Endometrium (tissue), 2 donors: ENCODE measurements around the gene LIM2.

Experiments used
- FAIRE-seq: peaks from 2 replicates; lab custom pipeline; 2012; peaks lifted over from hg19 to GRCh38; lab: Jason Lieb, UNC
- donor health status: control.
- donor health status: control.

LIM2 gene

DNA sequence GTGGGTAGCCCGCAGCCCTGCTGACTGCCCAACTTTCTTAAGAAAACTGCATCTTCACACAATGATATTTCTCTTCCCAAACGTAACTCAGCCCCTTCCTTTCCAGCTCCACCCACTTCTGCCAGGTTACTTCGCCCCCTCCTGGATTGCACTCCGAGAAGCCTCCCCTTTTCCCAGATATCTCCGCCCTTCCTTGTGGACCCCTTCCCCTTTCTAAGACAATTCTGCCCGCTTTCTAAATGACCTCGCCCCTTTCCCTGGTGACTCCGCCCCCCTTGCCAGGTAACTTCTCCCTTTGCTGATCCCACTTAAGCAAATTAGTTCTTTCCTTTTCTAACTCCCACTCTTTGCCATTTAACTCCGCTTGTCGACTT is 48.5 kb downstream of the LIM2 start:
- FAIRE-seq: no peak

DNA sequence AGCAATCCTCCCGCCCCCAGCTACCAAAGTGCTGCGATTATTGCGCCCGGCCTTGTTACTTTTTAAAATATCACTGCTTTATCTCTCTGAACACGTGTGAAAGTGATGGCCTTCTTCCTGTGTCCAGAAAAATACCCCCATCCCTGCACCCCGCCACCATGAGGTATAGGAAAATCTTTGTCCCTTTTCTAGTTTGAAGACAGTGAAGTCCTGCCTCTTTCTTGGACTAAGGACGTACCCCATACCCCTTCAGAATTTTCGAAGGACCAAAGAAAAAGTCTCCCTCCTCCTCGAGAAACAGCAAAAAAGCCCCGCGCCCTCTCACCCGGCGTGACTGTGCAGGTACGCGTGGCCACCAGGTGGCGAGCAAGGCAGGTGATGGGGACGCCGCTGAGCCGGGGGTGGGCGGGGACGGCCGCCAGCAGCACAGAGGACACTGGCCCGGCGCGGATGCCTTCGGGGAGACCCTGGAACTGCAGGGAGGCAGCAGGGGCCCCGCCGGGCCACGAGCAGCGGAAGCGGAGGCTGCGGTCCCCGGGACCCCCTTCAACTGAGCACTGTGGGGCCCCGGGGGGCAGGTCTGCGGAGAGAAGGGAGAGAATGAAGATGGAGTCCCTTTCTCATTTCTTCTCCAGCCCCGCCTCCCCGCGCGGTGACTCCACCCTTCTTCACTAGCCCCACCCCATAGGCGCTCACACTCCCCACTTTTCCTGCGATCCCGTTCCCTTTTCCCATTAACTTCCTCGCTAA is 49.0 kb downstream of the LIM2 start:
- no peak for FAIRE-seq

DNA sequence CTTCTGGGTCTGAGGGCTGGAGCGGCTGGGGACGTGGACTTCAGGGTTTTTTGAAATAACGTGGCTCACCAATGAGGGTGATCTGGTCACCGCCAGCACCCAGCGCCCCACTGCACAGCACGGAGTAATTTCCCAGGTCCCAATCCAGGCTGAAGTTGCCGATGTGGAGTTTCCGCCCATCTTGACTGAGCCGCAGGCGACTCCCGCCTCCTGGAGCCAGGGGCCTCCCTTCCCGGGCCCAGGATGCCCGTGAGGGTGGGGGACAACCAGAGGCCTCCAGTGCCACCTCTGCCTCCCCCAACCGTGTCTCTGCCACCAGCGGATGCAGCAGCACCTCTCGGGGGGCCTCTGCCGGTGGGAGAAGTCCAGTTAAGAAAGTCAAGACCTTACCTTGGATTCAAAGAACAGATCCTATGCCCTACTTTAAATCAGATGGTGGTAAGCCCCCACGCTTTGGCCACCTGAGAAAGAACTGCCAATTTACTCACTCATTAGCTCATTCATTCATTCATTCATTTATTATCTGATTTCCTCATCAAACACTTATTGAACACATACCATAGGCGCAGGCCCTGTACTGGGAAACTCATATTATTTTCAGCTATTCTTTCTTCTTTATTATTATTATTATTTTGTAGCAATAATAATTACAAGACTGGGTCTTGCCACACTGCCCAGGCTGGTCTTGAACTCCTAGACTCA is 49.8 kb downstream of the LIM2 start:
- no peak for FAIRE-seq

DNA sequence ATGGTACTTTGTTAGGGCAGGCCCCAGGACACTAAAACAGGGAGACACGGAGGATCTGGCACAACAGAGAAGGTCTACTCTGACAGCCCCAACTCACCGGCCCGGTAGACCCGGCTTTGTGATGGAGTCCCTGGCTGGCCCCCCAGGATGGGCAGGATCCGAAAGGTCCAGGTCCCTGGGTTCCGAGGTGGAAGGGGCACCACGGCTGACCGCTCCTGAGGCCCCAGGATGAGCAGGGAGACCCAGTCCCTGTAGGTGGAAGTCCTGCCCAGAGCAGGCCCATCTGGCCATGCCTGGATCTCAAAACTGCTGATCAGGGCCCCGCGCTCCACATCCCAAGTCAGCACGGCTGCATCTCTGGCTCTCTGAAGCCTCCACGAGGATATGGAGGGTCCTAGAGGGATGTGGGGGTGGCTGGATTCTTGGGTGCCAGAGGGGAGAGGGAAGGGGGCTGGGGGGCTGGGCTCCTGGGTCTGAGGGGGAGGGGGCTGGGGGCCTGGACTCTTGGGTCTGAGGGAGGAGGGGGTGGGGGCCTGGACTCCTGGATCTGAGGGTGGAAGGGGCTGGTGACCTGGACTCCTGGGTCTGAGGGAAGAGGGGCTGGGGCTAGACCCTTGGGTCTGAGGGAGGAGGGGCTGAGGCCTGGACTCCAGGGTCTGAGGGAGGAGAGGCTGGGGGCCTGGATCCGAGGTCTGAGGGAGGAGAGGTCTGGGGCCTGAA is 50.5 kb downstream of the LIM2 start:
- no peak for FAIRE-seq

DNA sequence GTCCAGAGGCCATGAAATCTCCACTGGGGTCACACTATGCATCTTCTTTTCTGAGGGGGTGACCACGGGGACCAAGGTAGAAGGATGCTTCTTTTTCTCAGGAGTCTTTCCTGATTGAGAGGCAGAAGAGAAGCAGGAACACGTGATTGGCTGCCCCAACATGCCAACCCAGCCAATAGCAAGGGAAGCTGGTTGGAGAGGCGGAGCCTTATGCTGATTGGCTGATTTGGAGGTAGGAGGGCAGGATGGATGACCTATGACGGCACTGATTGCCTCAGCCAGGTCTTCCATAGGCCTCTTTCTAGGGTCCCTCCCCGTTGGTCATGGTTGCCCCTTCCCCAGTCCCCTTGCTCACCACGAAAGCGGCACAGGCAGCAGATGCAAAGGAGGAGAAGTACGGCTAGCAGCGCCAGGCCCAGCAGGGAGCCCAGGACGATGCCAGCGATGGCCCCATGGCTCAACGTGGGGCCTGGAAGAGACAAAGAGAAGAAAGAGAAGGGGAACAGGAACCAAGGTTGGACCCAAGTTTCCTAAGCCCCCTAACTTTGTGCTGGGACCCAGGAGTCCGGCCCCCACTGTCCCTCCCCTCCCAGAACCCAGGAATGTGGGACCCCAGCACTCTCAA is 53.8 kb downstream of the LIM2 start:
- no peak for FAIRE-seq

DNA sequence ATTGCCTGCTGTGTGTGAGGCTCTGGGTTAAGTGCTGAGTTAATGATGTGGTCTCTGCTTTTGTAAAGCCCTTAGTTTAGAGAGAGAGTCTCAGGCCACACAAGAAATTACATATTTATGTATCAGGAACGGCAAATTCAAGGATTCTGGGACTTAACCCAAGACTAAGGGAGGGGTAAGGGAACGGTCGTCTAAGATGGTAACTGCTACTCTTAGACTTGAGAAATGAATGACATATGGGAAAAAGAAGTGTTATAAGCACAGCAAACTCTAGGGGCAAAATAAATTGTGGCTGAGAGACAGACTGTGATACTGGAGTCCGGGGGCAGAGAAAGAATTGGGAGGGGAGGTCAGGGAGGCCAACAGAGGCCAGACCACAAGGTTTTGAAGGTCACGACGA is 56.1 kb downstream of the LIM2 start:
- no peak for FAIRE-seq

DNA sequence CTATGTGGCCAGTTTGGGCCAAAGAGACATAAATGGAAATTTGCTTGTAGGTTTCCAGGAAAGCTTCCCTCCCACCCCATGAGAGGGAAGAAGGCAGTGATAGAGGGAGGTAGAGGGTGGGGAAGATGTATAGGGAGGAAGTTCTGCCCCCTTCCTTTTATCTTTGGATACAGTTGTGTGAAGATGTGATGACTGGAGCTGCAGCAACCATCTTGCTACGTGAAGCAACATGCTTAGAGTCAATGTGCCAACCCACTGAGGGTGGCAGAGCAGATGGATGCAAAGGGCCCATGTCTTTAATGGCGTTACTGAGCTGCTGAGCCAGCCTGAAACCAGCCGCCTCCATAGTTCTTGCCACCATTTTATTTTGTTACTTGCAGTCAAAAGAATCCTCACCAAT is 56.6 kb downstream of the LIM2 start:
- no peak for FAIRE-seq

DNA sequence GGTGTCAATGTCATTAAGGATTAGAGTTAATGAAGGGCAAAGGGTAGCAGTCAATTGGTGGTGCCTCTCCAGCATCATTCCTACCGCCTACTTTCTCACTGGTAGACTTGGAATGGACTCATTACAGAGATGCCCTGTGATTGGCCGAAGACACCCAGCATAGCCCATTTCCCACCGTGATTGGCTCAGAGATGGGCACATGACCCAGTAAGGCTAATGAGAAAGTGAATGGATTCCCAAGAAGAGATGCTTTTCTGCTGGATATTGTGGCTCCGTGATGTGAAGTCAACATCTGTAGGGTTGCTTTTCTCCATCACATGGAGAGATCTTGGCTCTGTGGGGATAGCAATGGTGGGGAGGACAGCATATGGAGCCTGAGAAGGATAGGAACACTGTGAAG is 57.4 kb downstream of the LIM2 start:
- FAIRE-seq: no peak
